ENCODE measurements around the gene GNB1L.

The GNB1L gene

GRCh38 chr22:19810381-19811201, 44.1 kb downstream of the GNB1L start:
- Mint-ChIP-seq H3K4me3 (no peak overlapping the region), H3K4me1 (no peaks in the 10 kb centered on the region), H3K27ac (no peak overlapping the region), H3K27me3 (no peaks in the 10 kb centered on the region), H3K36me3 (peaks cover 33% of the 10 kb centered on the region), H3K9me3 (no peaks in the 10 kb centered on the region)
- ATAC-seq: no peak

- H3K27me3 Mint-ChIP-seq: no peaks in the 10 kb centered on the region
- H3K4me1 Mint-ChIP-seq: no peaks in the 10 kb centered on the region
- H3K27ac Mint-ChIP-seq: no peak overlapping the region
- peaks cover 38% of the 10 kb centered on the region for H3K36me3 Mint-ChIP-seq
- H3K9me3 Mint-ChIP-seq: no peaks in the 10 kb centered on the region
- no peak overlapping the region for H3K4me3 Mint-ChIP-seq
- ATAC-seq: no peak
Measured at GRCh38 chr22:19809741-19810140, 44.9 kb downstream of the GNB1L start.

DNA sequence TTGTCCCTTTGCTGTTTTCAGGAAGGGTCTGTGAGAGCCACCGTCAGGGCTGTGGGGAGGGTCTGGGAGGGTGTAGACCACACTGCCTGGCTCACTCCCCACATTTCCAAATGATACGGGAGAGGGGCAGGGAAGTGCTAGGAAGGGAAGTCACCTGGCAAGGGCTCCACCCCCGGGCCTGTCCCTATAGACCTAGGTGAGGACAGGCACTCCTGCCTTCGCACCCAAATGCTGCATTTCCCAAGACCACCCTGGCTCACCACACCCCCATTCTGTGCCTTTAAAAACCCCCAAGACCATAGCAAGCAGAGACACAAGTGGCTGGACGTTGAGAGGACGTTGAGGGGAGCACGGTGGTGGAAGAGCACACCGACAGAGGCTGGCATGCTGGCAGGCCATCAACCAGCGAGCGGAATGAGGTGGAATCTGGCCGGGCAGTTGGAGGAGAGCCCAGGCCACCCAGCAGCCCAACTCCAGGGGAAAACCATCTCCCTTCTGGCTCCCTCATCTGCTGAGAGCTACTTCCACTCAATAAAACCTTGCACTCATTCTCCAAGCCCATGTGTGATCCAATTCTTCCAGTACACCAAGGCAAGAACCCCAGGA, 45.7 kb downstream of the GNB1L start:
- no peak for ATAC-seq
- Mint-ChIP-seq H3K36me3 (peaks cover 39% of the 10 kb centered on the region), H3K27me3 (no peaks in the 10 kb centered on the region), H3K4me3 (no peak overlapping the region), H3K9me3 (no peaks in the 10 kb centered on the region), H3K4me1 (no peaks in the 10 kb centered on the region), H3K27ac (no peak overlapping the region)

DNA sequence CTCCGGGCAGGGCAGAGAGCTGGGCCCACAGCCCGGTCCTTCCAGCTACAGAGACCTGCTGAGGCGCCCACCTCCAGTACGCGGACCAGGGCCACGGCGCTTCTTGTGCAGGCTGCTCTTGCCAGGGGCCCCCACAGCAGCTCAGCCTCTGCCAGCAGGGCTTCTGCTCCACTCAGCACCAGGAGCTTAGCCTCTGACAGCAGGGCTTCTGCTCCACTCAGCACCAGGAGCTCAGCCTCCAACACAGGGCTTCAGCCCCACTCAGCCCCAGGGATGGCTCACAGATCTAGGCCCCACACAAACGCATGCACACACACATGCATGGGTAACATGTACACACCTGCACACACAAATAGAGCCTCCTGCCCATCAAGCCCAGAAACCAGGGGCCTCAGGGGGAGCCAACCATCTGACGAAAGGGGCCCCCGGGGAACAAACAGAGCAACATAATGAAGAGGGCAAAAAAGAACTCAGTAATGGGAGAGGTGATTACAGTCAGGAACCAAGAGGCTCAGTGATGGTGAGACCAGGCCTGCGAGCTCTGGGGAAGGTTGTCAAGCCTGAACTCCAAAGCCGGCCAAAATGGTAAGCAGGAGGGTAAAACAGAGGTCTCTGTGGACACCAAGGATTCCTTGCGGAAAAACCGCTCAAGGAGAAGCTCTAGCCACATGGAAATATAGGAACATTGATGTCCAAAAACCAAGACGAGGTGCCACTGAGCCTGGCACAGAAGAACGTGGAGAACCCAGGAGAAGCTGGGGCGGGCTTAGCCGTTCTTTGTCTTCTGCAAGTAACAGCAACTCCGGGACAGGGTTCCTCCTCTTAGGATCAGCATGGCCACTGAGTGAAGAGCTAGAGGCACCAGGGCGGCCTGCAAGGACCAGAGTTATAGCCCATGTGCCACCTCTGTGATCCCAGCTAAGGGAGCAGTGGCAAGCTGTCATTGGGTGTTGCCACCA, 46.5 kb downstream of the GNB1L start:
- H3K36me3 Mint-ChIP-seq: peaks cover 43% of the 10 kb centered on the region
- no peak overlapping the region for H3K4me3 Mint-ChIP-seq
- H3K27ac Mint-ChIP-seq: no peak overlapping the region
- ATAC-seq: no peak
- no peaks in the 10 kb centered on the region for H3K27me3 Mint-ChIP-seq
- H3K4me1 Mint-ChIP-seq: no peaks in the 10 kb centered on the region
- H3K9me3 Mint-ChIP-seq: no peaks in the 10 kb centered on the region

DNA sequence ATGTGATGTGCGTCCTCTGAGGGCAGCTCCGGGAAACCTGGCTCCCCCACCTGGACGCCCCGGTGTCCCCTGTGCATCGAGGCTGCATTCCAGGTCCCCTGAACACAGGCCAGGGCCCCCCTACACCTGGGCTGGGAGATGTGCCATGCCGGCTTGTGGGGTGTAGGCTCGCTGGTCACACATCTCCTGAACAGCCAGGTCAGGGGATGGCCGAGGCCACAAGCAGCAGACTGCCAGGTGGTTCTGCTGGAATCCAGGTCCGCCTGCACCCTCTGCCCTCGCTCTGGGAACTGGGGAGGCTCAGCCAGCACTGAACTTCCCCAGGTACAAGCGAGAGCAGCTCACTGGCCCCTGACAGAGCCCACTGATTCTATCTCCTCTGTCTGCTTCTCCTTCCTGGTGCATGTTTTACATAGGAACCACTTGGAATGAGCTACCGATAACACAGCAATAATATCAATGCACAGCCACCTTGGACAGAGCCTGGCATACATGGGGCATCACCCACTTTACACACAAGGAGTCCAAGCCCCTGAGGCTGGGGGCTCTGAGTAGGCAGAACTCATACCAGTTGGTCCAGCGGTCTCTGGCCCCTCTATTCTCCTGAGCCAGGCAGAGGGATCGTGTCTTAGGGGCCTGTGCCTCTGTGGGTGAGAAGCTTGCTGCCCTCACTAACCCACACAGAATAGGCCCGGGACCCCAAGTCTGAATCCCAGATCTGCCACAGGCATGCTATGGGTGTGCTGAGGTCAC, 47.3 kb downstream of the GNB1L start:
- Mint-ChIP-seq H3K4me1 (no peaks in the 10 kb centered on the region), H3K27ac (no peak overlapping the region), H3K4me3 (no peak overlapping the region), H3K9me3 (no peaks in the 10 kb centered on the region), H3K36me3 (peaks cover 39% of the 10 kb centered on the region), H3K27me3 (no peaks in the 10 kb centered on the region)
- no peak for ATAC-seq

- Mint-ChIP-seq H3K27ac (no peak overlapping the region), H3K36me3 (peaks cover 40% of the 10 kb centered on the region), H3K4me3 (no peak overlapping the region), H3K4me1 (no peaks in the 10 kb centered on the region), H3K9me3 (no peaks in the 10 kb centered on the region), H3K27me3 (no peaks in the 10 kb centered on the region)
- no peak for ATAC-seq
Measured at GRCh38 chr22:19806213-19807160, 48.2 kb downstream of the GNB1L start.

GRCh38 chr22:19805821-19806212, 48.9 kb downstream of the GNB1L start:
- Mint-ChIP-seq H3K36me3 (peaks cover 35% of the 10 kb centered on the region), H3K27me3 (no peaks in the 10 kb centered on the region), H3K27ac (no peak overlapping the region), H3K4me1 (no peaks in the 10 kb centered on the region), H3K9me3 (no peaks in the 10 kb centered on the region), H3K4me3 (no peak overlapping the region)
- no peak for ATAC-seq

- no peaks in the 10 kb centered on the region for H3K4me1 Mint-ChIP-seq
- H3K27ac Mint-ChIP-seq: no peak overlapping the region
- H3K4me3 Mint-ChIP-seq: no peak overlapping the region
- H3K27me3 Mint-ChIP-seq: no peaks in the 10 kb centered on the region
- no peaks in the 10 kb centered on the region for H3K9me3 Mint-ChIP-seq
- ATAC-seq: no peak
- peaks cover 41% of the 10 kb centered on the region for H3K36me3 Mint-ChIP-seq
Measured at GRCh38 chr22:19803736-19804267, 50.9 kb downstream of the GNB1L start.

DNA sequence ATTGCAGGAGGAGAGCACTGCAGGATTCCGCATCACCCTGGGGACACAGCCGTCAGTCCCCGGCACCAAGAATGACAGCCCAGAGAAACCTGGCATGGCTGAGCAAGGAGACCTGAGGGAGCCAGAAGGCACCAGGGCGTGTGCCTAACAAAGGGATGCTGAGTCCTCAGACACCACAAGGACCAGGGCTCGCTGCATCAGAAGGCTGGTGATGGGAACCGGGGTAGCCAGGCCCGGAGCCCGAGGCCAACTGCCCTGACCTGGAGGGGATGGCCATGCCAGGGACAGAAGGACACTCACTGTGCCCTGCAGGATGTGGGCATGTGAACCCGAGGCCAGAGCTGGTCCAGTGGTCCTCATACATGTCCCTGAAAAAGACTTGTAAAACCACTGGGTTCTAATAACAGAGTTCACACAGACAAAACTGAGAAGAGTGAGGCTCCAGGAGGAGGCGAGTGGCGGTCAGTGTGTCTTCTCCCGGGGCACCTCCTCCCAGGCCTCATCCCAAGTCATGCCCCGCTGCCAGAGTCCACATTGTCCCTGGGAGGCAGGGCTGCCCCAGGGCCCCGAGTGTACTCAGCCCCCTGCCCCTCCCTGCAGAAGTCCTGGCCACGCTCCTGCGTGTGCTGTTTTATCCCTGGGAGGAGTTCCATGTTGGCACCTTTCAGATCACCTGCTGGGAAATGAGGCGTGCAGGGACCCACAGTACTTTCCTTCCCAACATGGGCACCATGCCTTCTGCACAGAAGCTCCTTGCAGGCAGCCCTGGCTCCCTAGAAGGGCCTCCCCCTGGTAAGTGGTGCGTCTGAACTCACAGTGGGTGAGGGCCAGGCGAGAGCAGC, 51.6 kb downstream of the GNB1L start:
- no peaks in the 10 kb centered on the region for H3K27me3 Mint-ChIP-seq
- no peak overlapping the region for H3K27ac Mint-ChIP-seq
- H3K36me3 Mint-ChIP-seq: peaks cover 45% of the 10 kb centered on the region
- no peaks in the 10 kb centered on the region for H3K9me3 Mint-ChIP-seq
- H3K4me1 Mint-ChIP-seq: no peaks in the 10 kb centered on the region
- no peak for ATAC-seq
- H3K4me3 Mint-ChIP-seq: no peak overlapping the region

- Mint-ChIP-seq H3K4me3 (no peak overlapping the region), H3K36me3 (peaks cover 47% of the 10 kb centered on the region), H3K4me1 (no peaks in the 10 kb centered on the region), H3K9me3 (no peaks in the 10 kb centered on the region), H3K27me3 (no peaks in the 10 kb centered on the region), H3K27ac (no peak overlapping the region)
- ATAC-seq: no peak
Measured at GRCh38 chr22:19802001-19802893, 52.4 kb downstream of the GNB1L start.

DNA sequence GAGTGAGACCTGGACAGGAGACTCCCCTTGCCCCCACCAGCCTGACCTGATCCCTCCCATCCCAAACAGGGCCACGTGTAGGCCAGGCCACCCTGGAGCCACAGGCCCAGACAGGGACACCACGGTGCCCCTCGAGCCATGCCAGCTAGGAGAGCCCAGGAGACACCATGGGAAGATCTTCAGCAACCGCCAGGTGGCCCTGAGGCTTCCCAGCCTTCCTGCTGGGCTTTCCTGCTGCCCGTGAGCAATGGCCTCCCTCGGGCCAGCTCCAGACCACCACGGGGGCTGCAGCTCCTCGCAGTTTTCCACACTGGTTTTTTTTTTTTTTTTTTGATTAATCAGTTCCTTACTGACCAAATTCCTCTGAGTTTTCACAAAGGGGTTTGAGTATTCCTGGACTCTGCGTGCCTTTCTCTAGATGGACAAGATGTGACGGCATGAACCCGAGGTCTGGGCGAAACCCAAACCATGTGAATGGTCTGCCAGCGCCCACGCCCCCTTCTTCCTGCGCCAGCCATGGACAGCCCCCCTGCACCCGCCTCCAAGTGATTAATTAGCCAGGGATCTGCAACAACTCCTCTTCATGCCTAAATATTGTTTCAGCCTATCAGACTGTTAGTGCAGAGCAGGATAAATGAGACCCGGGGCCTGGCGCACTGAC, 53.2 kb downstream of the GNB1L start:
- no peaks in the 10 kb centered on the region for H3K4me1 Mint-ChIP-seq
- H3K27me3 Mint-ChIP-seq: no peaks in the 10 kb centered on the region
- ATAC-seq: no peak

GRCh38 chr22:19800761-19801244, 53.9 kb downstream of the GNB1L start:
- Mint-ChIP-seq H3K27ac (no peak overlapping the region), H3K4me3 (no peak overlapping the region), H3K9me3 (no peaks in the 10 kb centered on the region), H3K27me3 (no peaks in the 10 kb centered on the region), H3K4me1 (no peaks in the 10 kb centered on the region), H3K36me3 (peaks cover 41% of the 10 kb centered on the region)
- ATAC-seq: peak; percentile 11

More for the DNA sequence above, 53.2 kb downstream of the GNB1L start:
- H3K4me3 Mint-ChIP-seq: no peak overlapping the region
- peaks cover 40% of the 10 kb centered on the region for H3K36me3 Mint-ChIP-seq
- H3K27ac Mint-ChIP-seq: no peak overlapping the region
- no peaks in the 10 kb centered on the region for H3K9me3 Mint-ChIP-seq

Measured in stimulated activated memory B cell treated with anti-CD40 and anti-IgM and Interleukin-4, amounts not matched to agents 10 μg/mL and 1 μg/mL and 100 μg/mL, for 72 hours (primary cell).